GM12873 (cell line): ENCODE measurements around the gene ZFYVE16.

ENCODE experiments used
- TF ChIP-seq, protein P1 (sequence below): IDR thresholded peaks from 2 replicates; pipeline ENCODE4 v1.5.1; 2012; ENCODE audit warnings: low read depth, mild to moderate bottlenecking, moderate library complexity, low read length, control low read depth; ENCODE audit not compliant: insufficient read depth; ENCODE audit errors: missing control alignments

ZFYVE16 gene

DNA sequence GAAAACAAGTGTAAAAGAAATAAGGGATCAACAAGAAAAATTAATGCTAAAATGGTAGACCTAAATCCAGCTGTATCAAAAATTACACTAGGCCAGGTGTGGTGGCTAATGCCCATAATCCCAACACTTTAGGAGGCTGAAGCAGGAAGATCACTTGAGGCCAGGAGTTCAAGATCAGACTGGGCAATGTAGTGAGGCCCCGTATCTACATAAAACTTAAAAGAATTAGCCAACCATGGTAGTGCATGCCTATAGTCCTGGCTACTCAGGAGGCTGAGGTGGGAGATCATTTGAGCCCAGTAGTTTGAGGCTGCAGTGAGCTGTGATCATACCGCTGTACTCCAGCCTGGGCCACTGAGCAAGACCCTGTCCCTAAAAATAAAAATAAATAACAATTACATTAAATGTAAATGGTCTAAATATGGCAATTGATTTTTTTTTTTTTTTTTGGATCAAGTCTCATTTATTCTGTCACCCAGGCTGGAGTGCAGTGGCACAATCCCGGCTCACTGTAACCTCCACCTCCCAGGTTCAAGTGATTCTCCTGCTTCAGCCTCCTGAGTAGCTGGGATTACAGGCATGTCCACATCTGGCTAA, 75.9 kb downstream of the ZFYVE16 start:
- TF ChIP-seq, protein P1, sequence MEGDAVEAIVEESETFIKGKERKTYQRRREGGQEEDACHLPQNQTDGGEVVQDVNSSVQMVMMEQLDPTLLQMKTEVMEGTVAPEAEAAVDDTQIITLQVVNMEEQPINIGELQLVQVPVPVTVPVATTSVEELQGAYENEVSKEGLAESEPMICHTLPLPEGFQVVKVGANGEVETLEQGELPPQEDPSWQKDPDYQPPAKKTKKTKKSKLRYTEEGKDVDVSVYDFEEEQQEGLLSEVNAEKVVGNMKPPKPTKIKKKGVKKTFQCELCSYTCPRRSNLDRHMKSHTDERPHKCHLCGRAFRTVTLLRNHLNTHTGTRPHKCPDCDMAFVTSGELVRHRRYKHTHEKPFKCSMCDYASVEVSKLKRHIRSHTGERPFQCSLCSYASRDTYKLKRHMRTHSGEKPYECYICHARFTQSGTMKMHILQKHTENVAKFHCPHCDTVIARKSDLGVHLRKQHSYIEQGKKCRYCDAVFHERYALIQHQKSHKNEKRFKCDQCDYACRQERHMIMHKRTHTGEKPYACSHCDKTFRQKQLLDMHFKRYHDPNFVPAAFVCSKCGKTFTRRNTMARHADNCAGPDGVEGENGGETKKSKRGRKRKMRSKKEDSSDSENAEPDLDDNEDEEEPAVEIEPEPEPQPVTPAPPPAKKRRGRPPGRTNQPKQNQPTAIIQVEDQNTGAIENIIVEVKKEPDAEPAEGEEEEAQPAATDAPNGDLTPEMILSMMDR = no peak

DNA sequence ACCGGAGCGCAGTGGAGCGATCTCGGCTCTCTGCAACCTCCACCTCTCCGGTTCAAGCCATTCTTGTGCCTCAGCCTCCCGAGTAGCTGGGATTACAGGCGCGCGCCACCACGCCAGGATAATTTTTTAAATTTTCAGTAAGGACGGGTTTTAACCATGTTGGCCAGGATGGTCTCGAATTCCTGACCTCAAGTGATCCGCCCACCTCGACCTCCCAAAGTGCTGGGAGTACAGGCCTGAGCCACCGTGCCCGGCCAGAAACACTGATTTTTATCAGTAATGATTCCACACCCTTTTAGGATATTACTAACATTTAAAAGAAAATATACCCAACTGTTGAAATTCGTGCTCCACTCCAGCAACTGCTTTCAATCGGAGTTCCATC, 79.6 kb downstream of the ZFYVE16 start:
- TF ChIP-seq, protein P1 = no peak

DNA sequence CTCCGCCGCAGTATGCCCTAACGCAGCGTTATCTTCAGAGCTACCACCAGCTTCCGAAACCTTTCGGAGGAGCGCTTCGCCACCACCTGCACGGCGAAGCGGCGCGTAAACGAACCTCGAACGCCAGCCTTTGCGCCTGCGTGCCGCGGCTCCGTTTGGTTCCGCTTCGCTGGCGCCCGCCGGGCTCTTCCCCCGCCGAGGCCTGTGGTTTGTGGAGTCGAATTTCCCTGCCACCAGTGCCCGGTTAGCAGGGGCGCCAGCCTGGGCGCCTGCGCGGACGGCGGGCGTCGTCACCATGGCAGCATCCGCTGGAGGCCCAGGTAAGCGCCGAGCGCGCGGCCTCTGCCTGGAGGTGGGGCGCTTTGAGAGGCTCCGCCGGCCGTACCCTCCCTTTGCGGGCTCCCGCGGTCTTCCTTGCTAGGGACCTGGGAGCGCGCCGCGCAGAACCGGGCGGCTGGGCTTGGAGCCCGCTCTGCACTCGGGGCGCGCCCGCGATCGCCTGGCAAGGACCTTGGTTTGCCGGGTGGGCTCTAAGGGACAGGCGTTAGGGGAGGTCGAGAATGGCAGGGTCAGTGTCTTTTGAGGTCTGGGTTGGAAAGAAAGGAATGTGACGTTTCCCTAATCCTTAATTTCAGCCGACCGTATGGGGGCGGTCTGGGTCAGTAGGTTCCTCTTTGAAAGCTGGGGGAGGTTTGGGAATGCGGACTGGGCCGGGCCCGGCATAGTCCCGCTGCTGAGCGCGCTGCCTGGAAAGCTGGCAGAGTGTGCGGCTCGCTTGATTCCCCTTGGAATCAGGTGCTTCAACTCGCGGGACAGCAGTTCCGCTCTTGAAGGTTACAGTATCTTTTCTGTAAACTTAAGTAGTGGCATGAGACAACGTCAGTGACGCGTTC, 80.2 kb downstream of the ZFYVE16 start, which contains the start of gene FAM151B:
TSS of gene FAM151B (plus strand) at position 272 of the 893 bp plus-strand sequence. CDS start at position 296, 24 bp downstream.
- TF ChIP-seq, protein P1 = no peak

DNA sequence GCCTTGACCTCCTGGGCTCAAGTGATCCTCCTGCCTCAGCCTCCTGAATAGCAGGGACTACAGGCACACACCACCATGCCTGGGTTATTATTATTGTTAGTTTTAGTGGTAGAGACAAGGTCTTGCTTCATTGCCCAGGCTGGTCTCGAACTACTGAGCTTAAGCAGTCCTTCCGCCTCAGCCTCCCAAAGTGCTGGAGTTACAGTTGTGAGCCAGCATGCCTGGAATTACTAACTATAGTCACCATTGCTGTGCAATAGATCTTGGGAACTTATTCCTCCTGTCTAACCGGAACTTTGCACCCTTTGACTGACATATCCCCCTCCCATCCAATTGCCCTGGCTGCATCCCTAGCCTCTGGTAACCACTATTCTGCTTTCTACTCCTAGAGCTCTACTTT, 83.4 kb downstream of the ZFYVE16 start:
- TF ChIP-seq, protein P1 = no peak

DNA sequence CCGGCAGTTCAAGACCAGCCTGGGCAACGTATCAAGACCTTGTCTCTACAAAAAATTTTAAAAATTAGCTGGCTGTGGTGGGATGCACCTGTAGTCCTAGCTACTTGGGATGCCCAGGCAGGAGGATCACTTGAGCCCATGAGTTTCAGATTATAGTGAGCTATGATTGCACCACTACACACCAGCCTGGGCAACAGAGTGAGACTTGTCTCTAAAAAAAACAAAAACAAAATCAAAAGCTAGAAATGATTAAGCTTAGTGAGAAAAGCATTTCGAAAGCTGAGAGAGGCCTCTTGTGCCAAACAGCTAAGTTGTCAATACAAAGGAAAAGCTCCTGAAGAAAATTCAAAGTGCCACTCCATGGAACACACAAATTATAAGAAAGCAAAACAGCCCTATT, 84.9 kb downstream of the ZFYVE16 start:
- TF ChIP-seq, protein P1 = no peak

DNA sequence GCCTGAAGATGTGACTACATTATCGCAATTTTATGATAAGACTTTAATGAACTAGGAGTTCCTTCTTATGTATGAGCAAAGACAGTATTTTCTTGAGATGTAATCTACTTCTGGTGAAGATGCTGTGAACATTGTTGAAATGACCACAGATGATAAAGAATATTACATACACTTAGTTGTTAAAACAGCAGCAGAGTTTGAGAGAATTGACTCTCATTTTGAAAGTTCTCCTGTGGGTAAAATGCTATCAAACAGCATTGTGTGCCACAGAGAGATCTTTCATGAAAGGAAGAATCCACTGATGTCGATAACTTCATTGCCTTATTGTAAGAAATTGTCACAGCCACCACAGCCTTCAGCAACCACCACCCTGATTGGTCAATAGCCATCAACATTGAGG, 88.0 kb downstream of the ZFYVE16 start:
- TF ChIP-seq, protein P1 = no peak

DNA sequence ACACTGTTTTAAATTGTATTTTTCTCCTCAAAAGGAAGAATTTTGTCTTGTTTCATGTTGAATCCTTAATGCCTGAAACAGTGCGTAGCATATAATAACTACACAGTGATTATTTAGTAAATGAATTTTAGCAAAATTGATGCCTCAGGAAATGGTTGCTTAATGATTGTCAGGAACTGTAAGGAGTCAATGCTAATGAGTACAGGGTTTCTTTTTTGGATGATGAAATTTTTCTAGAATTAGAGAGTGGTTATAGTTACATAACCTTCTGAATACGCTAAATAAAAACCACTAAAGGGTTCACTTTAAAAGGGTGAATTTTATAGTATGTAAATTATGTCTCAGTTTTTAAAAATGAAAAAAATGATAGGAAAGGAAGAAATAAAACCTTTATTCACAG, 94.9 kb downstream of the ZFYVE16 start:
- TF ChIP-seq, protein P1 = no peak
